OCI-LY1 (cell line): Measurements from ENCODE around the gene PKDCC.

ENCODE experiments used
- H2AFZ ChIP-seq: fragments of 200-600 bp; sonication (generic), shearing (Covaris generic); 2 replicates; pipeline ENCODE4 v1.6.0; 2014; ENCODE audit warnings: antibody characterized with exemption, mild to moderate bottlenecking, low read length
- H3F3A ChIP-seq: fragments of 200-600 bp; sonication (generic), shearing (Covaris generic); 2 replicates; pipeline ENCODE4 v1.6.0; 2014; ENCODE audit warnings: mild to moderate bottlenecking, antibody characterized with exemption, low read length, moderate library complexity; ENCODE audit not compliant: insufficient read depth
- H3K27ac ChIP-seq: fragments of 200-600 bp; sonication (generic); 2 replicates; pipeline ENCODE4 v1.5.1; 2014; ENCODE audit warnings: low read length, mixed run types, mild to moderate bottlenecking, low read depth; ENCODE audit not compliant: poor library complexity, severe bottlenecking
- H3K27me3 ChIP-seq: fragments of 200-600 bp; sonication (generic); 2 replicates; pipeline ENCODE4 v1.6.0; 2014; ENCODE audit warnings: antibody characterized with exemption, mild to moderate bottlenecking, low read length, moderate library complexity; ENCODE audit not compliant: insufficient read depth
- H3K36me3 ChIP-seq: fragments of 200-600 bp; sonication (generic); 2 replicates; pipeline ENCODE4 v1.6.1; 2014; ENCODE audit warnings: mild to moderate bottlenecking, antibody characterized with exemption, low read length, moderate library complexity, mixed read lengths; ENCODE audit not compliant: insufficient read depth
- H3K4me1 ChIP-seq: fragments of 200-600 bp; sonication (generic); 2 replicates; pipeline ENCODE4 v1.5.1; 2014; ENCODE audit warnings: mild to moderate bottlenecking, low read length, moderate library complexity; ENCODE audit not compliant: insufficient read depth, severe bottlenecking
- H3K4me2 ChIP-seq: fragments of 200-600 bp; sonication (generic), shearing (Covaris generic); 2 replicates; pipeline ENCODE4 v1.6.1; 2014; ENCODE audit warnings: low read length
- H3K4me3 ChIP-seq: fragments of 200-600 bp; sonication (generic); 2 replicates; pipeline ENCODE4 v1.5.1; 2014; ENCODE audit warnings: low read length, low read depth, mild to moderate bottlenecking, mixed read lengths; ENCODE audit not compliant: poor library complexity, severe bottlenecking
- H3K79me2 ChIP-seq: fragments of 200-600 bp; shearing (Covaris generic); 2 replicates; pipeline ENCODE4 v1.6.1; 2016; ENCODE audit warnings: mixed run types, low read length, mixed read lengths; ENCODE audit not compliant: insufficient read depth
- H3K9ac ChIP-seq: fragments of 200-600 bp; sonication (generic), shearing (Covaris generic); 2 replicates; pipeline ENCODE4 v1.6.1; 2014; ENCODE audit warnings: mild to moderate bottlenecking, low read length, mixed read lengths
- H3K9me2 ChIP-seq: fragments of 200-600 bp; sonication (generic), shearing (Covaris generic); 2 replicates; pipeline ENCODE4 v1.6.1; 2014; ENCODE audit warnings: low read depth, mild to moderate bottlenecking, low read length, mixed read lengths
- H3K9me3 ChIP-seq: fragments of 200-600 bp; shearing (Covaris generic); 2 replicates; pipeline ENCODE4 v1.6.1; 2014; ENCODE audit warnings: low read length, mixed read lengths
- H4K20me1 ChIP-seq: fragments of 200-600 bp; sonication (generic), shearing (Covaris generic); 2 replicates; pipeline ENCODE4 v1.6.0; 2016; ENCODE audit warnings: mild to moderate bottlenecking, low read length; ENCODE audit not compliant: insufficient read depth
- EZH2 ChIP-seq: fragments of 200-600 bp; sonication (generic), shearing (Covaris generic); IDR thresholded peaks from 2 replicates; pipeline ENCODE4 v1.8.0; 2017; ENCODE audit warnings: borderline replicate concordance, mixed run types, mild to moderate bottlenecking, antibody characterized with exemption, low read length, moderate library complexity, mixed read lengths
- TF ChIP-seq, protein P1 (sequence below): fragments of 200-600 bp; sonication (generic), shearing (Covaris generic); IDR thresholded peaks from 2 replicates; pipeline ENCODE4 v1.5.1; 2017; ENCODE audit warnings: mild to moderate bottlenecking, antibody characterized with exemption, low read length, moderate library complexity, mixed read lengths

PKDCC gene

DNA sequence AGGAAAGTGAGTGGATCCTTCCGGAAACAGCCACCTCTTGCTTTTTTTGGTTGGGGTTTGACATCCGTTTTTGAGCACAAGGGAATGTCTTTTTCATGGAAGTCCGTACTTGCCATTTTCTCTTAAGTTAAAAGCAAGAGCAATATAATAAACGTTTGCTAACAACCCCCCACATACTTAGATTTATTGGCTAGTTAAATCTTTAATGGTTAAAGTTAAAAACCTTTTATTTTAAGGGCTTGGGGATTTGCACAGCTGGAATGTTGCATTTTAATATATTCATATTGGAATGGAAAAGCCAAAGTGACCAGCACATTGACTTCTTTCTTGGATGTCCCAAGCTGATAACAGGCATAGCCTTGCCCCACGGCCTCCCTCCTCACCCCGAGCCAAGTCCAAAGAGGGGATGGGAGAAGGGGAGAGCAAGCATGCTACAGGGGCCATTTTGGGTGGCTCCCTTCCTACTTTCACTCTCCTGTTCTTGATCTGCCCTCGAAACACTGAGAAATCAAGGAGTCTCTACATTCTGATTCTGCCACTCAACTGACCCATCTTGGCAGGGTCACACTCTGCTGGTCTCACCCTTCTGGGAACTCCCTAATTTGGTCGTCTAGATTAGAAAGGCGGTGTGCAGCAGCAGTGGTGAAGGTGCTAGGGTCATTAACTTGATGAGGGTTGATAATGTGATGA is 48.1 kb upstream of the PKDCC start:
- no peaks in the 10 kb centered on the region for H3K9me3 ChIP-seq
- H3K9me2 ChIP-seq: no peaks in the 10 kb centered on the region
- no peak overlapping the region for H3K4me3 ChIP-seq
- H3K9ac ChIP-seq: no peak overlapping the region
- H3K27ac ChIP-seq: no peak overlapping the region
- H3K4me1 ChIP-seq: no peaks in the 10 kb centered on the region
- TF ChIP-seq, protein P1, sequence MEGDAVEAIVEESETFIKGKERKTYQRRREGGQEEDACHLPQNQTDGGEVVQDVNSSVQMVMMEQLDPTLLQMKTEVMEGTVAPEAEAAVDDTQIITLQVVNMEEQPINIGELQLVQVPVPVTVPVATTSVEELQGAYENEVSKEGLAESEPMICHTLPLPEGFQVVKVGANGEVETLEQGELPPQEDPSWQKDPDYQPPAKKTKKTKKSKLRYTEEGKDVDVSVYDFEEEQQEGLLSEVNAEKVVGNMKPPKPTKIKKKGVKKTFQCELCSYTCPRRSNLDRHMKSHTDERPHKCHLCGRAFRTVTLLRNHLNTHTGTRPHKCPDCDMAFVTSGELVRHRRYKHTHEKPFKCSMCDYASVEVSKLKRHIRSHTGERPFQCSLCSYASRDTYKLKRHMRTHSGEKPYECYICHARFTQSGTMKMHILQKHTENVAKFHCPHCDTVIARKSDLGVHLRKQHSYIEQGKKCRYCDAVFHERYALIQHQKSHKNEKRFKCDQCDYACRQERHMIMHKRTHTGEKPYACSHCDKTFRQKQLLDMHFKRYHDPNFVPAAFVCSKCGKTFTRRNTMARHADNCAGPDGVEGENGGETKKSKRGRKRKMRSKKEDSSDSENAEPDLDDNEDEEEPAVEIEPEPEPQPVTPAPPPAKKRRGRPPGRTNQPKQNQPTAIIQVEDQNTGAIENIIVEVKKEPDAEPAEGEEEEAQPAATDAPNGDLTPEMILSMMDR: no peak
- TF ChIP-seq EZH2: no peak
- no peaks in the 10 kb centered on the region for H3K79me2 ChIP-seq
- H3K4me2 ChIP-seq: no peak overlapping the region
- H3F3A ChIP-seq: no peaks in the 10 kb centered on the region
- H3K27me3 ChIP-seq: no peaks in the 10 kb centered on the region
- no peak overlapping the region for H2AFZ ChIP-seq
- H4K20me1 ChIP-seq: no peaks in the 10 kb centered on the region
- H3K36me3 ChIP-seq: no peaks in the 10 kb centered on the region

DNA sequence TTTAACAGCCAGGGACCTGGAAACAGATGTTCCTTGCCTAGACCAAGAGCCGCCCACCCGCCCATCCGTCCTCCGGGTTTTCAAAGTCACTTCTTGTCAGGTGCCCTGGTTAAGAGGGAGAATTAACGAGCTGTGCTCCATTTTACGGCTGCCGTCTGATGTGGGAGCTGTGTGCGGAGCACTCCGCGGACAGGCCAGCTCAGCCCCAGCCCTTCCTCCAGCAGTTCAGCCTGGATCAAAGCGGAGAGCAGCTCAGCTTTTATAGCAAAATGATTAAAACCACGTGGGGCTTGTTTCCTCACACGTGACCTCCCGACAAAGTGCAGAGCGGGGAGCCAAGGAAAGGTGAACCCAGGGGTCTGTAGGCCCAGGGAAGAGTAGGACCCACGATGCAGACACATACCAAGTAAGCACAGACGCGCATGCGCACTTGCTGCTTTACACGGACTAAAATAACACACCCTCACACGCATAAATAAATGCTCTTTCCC is 46.1 kb upstream of the PKDCC start:
- Histone ChIP-seq H2AFZ (no peak overlapping the region), H3K4me3 (no peak overlapping the region), H3K79me2 (no peaks in the 10 kb centered on the region), H3K9me3 (no peaks in the 10 kb centered on the region), H3K9ac (no peak overlapping the region), H3K27me3 (no peaks in the 10 kb centered on the region), H3K36me3 (no peaks in the 10 kb centered on the region), H3K4me1 (no peaks in the 10 kb centered on the region), H3K4me2 (no peak overlapping the region), H3K9me2 (no peaks in the 10 kb centered on the region), H4K20me1 (no peaks in the 10 kb centered on the region), H3K27ac (no peak overlapping the region), H3F3A (no peaks in the 10 kb centered on the region)
- TF ChIP-seq EZH2: no peak
- TF ChIP-seq, protein P1: no peak

DNA sequence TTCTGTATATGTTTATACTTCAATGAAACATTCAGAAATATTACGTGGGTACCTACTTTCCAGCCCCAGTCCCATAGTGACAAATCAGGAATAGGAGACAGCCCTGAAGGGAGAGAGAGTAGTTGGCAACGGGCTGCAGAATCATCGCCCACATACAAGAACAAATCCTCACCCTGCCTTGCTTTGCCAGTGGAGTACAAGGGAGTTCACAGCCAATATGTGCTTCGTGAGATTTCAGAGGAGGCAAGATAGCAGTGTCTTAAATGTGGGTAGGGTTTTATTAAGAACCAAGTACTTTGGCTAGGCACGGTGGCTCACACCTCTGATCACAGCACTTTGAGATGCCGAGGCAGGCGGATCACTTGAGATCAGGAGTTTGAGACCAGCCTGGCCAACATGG is 40.3 kb upstream of the PKDCC start:
- no peak overlapping the region for H3K4me3 ChIP-seq
- no peaks in the 10 kb centered on the region for H4K20me1 ChIP-seq
- H3K9me3 ChIP-seq: no peaks in the 10 kb centered on the region
- H3K9me2 ChIP-seq: no peaks in the 10 kb centered on the region
- H3K4me2 ChIP-seq: no peak overlapping the region
- H3K9ac ChIP-seq: no peak overlapping the region
- H3K36me3 ChIP-seq: no peaks in the 10 kb centered on the region
- no peak for TF ChIP-seq EZH2
- TF ChIP-seq, protein P1: no peak
- no peaks in the 10 kb centered on the region for H3K79me2 ChIP-seq
- H3F3A ChIP-seq: no peaks in the 10 kb centered on the region
- no peaks in the 10 kb centered on the region for H3K4me1 ChIP-seq
- H3K27ac ChIP-seq: no peak overlapping the region
- no peaks in the 10 kb centered on the region for H3K27me3 ChIP-seq
- H2AFZ ChIP-seq: no peak overlapping the region
